ENCODE data around the gene ARPC1B. TPM values are rescaled to one million over a fixed set of nuclear protein-coding genes. Genes with fewer than 3 reads are reported as not detected.

Gene ARPC1B
- total and polyA plus RNA-seq, 2 of the 8 experiments (the other 6 are each of a cell fraction or from before 2014, with no cell fraction given), result 64.5 to 115 TPM

DNA sequence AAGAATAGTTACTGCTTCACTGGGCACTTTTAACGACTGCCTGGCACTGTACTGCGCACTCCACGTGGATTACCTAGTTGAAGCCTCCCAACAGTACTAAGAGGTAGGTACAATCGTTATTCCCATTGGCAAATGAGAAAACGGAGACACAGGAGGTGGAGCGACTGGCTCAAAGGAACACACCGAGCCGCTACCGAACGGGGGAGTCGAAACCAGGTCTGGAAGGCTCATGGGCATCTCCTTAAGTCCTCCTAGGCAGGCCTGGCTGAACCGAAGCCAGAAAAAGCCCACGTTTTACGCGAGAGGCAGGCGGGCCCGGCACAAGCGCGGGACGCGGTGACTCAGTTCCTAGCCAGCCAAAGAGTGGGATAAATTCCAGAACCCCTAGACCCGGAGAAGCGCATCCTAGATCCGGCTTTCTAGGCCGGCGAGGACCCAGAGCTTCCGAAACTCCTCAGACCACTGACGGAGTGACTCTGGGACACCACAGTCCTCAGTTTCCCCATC lies 33.4 kb downstream of the ARPC1B start:
- Histone ChIP-seq H3K9me3 (ENCODE audit: insufficient read depth in 2 of 2, low read depth in 1 of 2, low read length in 1 of 2) (no peaks in the 10 kb centered on the region), H3K18ac (ENCODE audit: extremely low read depth, low read length) (peak overlapping the region; percentile 89), H4K91ac (replicated peaks; ENCODE audit: insufficient read length, low read length) (peak overlapping the region; percentile 78), H2BK15ac (ENCODE audit: low read length) (no peak overlapping the region; the same call in 1 of the 2 replicates), H2BK12ac (ENCODE audit: low read depth, low read length) (no peak overlapping the region), H3K27me3 (replicated peaks in 1 of 4; ENCODE audit: control insufficient read depth in 3 of 4, extremely low read depth in 1 of 4, insufficient read depth in 3 of 4, low read length in 3 of 4) (no peaks in the 10 kb centered on the region), H3K56ac (replicated peaks; ENCODE audit: insufficient read length, low read depth, low read length) (peak overlapping the region; percentile 12), H4K5ac (ENCODE audit: insufficient read length, low read depth, low read length) (peak overlapping the region; percentile 57), H3K9ac (replicated peaks in 1 of 4; ENCODE audit: extremely low read depth in 1 of 4, low read depth in 3 of 4, low read length in 3 of 4) (peak overlapping the region; percentile 92 to 99 (median 92)), H3K4me1 (replicated peaks in 1 of 4; ENCODE audit: control insufficient read depth in 3 of 4, insufficient read depth in 4 of 4, low read length in 3 of 4) (peaks cover 0 to 5% (median 3%) of the 10 kb centered on the region in 4 experiments; a peak in 2 of 7 replicates), H3K4me2 (ENCODE audit: insufficient read depth in 1 of 2, low read depth in 2 of 2, low read length in 2 of 2) (peak overlapping the region; percentile 74 to 87), H3K36me3 (ENCODE audit: control insufficient read depth in 2 of 4, insufficient read depth in 4 of 4, low read length in 3 of 4) (peaks cover 16 to 45% (median 28%) of the 10 kb centered on the region in 4 experiments), H3K14ac (ENCODE audit: insufficient read length) (no peak overlapping the region), H3K23ac (ENCODE audit: insufficient read length) (no peak overlapping the region), H3K4me3 (ENCODE audit: extremely low read depth in 1 of 4, insufficient read depth in 2 of 4, low read depth in 3 of 4, low read length in 4 of 4) (peak overlapping the region; percentile 93 to 99 (median 97)), H2BK20ac (ENCODE audit: low read length) (no peak overlapping the region), H2BK5ac (ENCODE audit: low read depth, low read length) (peak overlapping the region; percentile 100; the same call in 1 of the 2 replicates), H2AK5ac (ENCODE audit: low read depth, low read length) (peak overlapping the region; percentile 0), H3K27ac (ENCODE audit: low read depth, low read length) (peak overlapping the region; percentile 89), H3K23me2 (ENCODE audit: low read depth, low read length) (peaks cover 13% of the 10 kb centered on the region), H2AFZ (ENCODE audit: low read length) (no peak overlapping the region), H2BK120ac (replicated peaks; ENCODE audit: low read depth, low read length) (no peak overlapping the region), H3K79me2 (ENCODE audit: control insufficient read depth in 1 of 2, insufficient read depth in 2 of 2, low read length in 2 of 2) (peaks cover 34 to 73% of the 10 kb centered on the region in 2 experiments), H4K20me1 (replicated peaks in 1 of 2; ENCODE audit: control insufficient read depth in 1 of 2, insufficient read depth in 2 of 2, low read length in 2 of 2) (peaks cover 15 to 25% of the 10 kb centered on the region in 2 experiments), H3K79me1 (ENCODE audit: low read depth, low read length) (peaks cover 27% of the 10 kb centered on the region), H4K8ac (ENCODE audit: extremely low read depth, insufficient read depth, low read length) (peak overlapping the region; percentile 4; the same call in 1 of the 2 replicates), H3K4ac (replicated peaks; ENCODE audit: insufficient read length, low read depth, low read length) (no peak overlapping the region)
- 1% methylated on average over 28 of the region's 28 CpGs; no CpG with 5 or more reads in 1 of the 2 experiments for WGBS, 2 experiments (ENCODE audit: extremely low coverage in 1 of 2, insufficient coverage in 1 of 2, insufficient read length in 1 of 2, insufficient replicate concordance in 2 of 2, low coverage in 1 of 2, low lambda C conversion rate in 2 of 2, missing lambda C conversion rate in 1 of 2)
- ChIA-PET CTCF (ENCODE audit: partially characterized antibody) (interaction anchor here (0.5 to 1.5 kb wide), 9 partner anchors 8 to 536 kb away, joined by 3 to 6 read pairs (median 3); no protein-coding TSS in a partner anchor), POLR2A (ENCODE audit: partially characterized antibody) (interaction anchor here (0.9 to 8.4 kb wide), 27 partner anchors 8 to 693 kb away, joined by 3 to 150 read pairs (median 6); partner anchors contain the start of genes AP4M1, ARPC1B, ATP5MF and CPSF4)
- no peak for DNase-seq (ENCODE audit: low read depth in 1 of 2, low spot score in 2 of 2)
- TF ChIP-seq KDM5A (IDR thresholded peaks at IDR 0.05; ENCODE audit: low read length), result 0 out of 2 replicates have a peak, but pooled peaks have one; percentile 46
- 0 out of 4 replicates have a peak, but pooled peaks of 1 of the 2 experiments have one; percentile 40 for TF ChIP-seq SIN3A (conservative IDR thresholded peaks at IDR 0.05 in 1 of 2, IDR thresholded peaks at IDR 0.05 in 1 of 2; ENCODE audit: low read depth in 1 of 2, low read length in 2 of 2)
- TF ChIP-seq POLR2AphosphoS5 (IDR thresholded peaks at IDR 0.05; ENCODE audit: low read depth, low read length), result peak; percentile 22; the same call in 1 of the 2 replicates
- no peak for TF ChIP-seq CHD1 (IDR thresholded peaks at IDR 0.05; ENCODE audit: low read depth, low read length)
- peak in 1 of 2 experiments; percentile 29; a peak in 1 of 4 replicates for TF ChIP-seq HDAC2 (IDR thresholded peaks at IDR 0.05; ENCODE audit: borderline replicate concordance in 1 of 2, low read depth in 2 of 2, low read length in 2 of 2)
- TF ChIP-seq, protein P1, sequence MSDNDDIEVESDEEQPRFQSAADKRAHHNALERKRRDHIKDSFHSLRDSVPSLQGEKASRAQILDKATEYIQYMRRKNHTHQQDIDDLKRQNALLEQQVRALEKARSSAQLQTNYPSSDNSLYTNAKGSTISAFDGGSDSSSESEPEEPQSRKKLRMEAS (IDR thresholded peaks at IDR 0.05), result peak; percentile 51; the same call in 1 of the 2 replicates
- TF ChIP-seq SP4 (IDR thresholded peaks at IDR 0.05; ENCODE audit: low read length), result no peak
- no peak for FAIRE-seq

All from H1 (cell line).